Transverse colon (tissue), 4 donors: Measurements from ENCODE around the gene DOCK6. TPM values are rescaled to one million over a fixed set of nuclear protein-coding genes. Genes with fewer than 3 reads are reported as not detected.

Experiments used
- DNase-seq: peaks from one replicate; pipeline ENCODE4 v3.0.0-alpha.2; 2019
- H3K27ac ChIP-seq, 4 donors: fragments of 200-600 bp; sonication (generic); 2 replicates each; pipeline ENCODE4 v1.5.1; 2016 to 2018; ENCODE audit warnings: inconsistent platforms in 4 of 4
- H3K27me3 ChIP-seq: fragments of 200-600 bp; sonication (generic); 2 replicates; pipeline ENCODE4 v1.5.1; 2017; ENCODE audit warnings: inconsistent platforms
- H3K36me3 ChIP-seq, 4 donors: fragments of 200-600 bp; sonication (generic); 2 replicates each; pipeline ENCODE4 v1.5.1; 2017 to 2019; ENCODE audit warnings: inconsistent platforms in 4 of 4
- H3K4me1 ChIP-seq, 4 donors: fragments of 200-600 bp; sonication (generic); 2 replicates each; pipeline ENCODE4 v1.5.1; 2017 to 2020; ENCODE audit warnings: inconsistent platforms in 4 of 4
- H3K4me3 ChIP-seq, 4 donors: fragments of 200-600 bp; sonication (generic); 1 replicate in 1 of 4; 2 replicates in 3 of 4; pipeline versions ENCODE4 v1.5.1 to v1.6.1; 2017 to 2019; ENCODE audit warnings: inconsistent platforms in 4 of 4
- H3K9me3 ChIP-seq, 2 donors: fragments of 200-600 bp; sonication (generic); 2 replicates each; pipeline ENCODE4 v1.5.1; 2017 to 2019; ENCODE audit warnings: inconsistent platforms in 2 of 2
- CTCF ChIP-seq, 5 experiments: fragments of 200-600 bp in 3 of 5; fragments of 450-650 bp in 2 of 5; sonication (generic) in 3 of 5; IDR thresholded peaks; 1 replicate in 2 of 5; 2 replicates in 3 of 5; pipeline ENCODE4 v1.5.1; 2016 to 2017; ENCODE audit warnings: antibody characterized with exemption in 5 of 5, inconsistent platforms in 3 of 5, mild to moderate bottlenecking in 2 of 5, moderate library complexity in 1 of 5
- EP300 ChIP-seq: sonication (generic); formaldehyde crosslinking; IDR thresholded peaks from one replicate; pipeline ENCODE4 v1.6.1; 2017; ENCODE audit warnings: antibody characterized with exemption, low read depth
- POLR2A ChIP-seq: fragments of 450-650 bp; IDR thresholded peaks from one replicate; pipeline ENCODE4 v1.6.1; 2016; ENCODE audit warnings: antibody characterized with exemption, mild to moderate bottlenecking, moderate library complexity
- POLR2AphosphoS5 ChIP-seq, 3 donors: sonication (generic); formaldehyde crosslinking; IDR thresholded peaks; one replicate each; pipeline ENCODE4 v1.6.1; 2016; ENCODE audit warnings: antibody characterized with exemption in 3 of 3
- WGBS, 2 donors: methylation state at CpG; one replicate each; pipeline ENCODE4 v1.1.5; 2018; ENCODE audit warnings: low coverage in 1 of 2; 5-methylcytosine and 5-hydroxymethylcytosine counted together
- in situ Hi-C, 4 donors: fragments of 200-750 bp; cut with MboI; loops; one replicate each; pipeline versions ENCODE4 v1.15.0 to v1.15.1; 2017; ENCODE audit warnings: low sequenced_read_pairs in 3 of 4, low pct_ligation_motif_present in 1 of 4, low pct_unique_long_range_greater_than_20kb in 1 of 4
- intact Hi-C: fragments of 100-400 bp; cut with DNase I; formaldehyde crosslinking; loops from one replicate; pipeline ENCODE4 v1.15.1; 2023; ENCODE audit warnings: low total_unique reads
- total RNA-seq, 4 donors: library from RNA; depleted of rRNA; stranded (reverse); fragments of >200 nt; gene quantifications; one replicate each; pipeline ENCODE4 v1.1.0, GENCODE V29; 2016

Gene DOCK6
- total RNA-seq, 4 donors from 2014 or later = 66.4 to 268 (median 78.4) TPM

DNA sequence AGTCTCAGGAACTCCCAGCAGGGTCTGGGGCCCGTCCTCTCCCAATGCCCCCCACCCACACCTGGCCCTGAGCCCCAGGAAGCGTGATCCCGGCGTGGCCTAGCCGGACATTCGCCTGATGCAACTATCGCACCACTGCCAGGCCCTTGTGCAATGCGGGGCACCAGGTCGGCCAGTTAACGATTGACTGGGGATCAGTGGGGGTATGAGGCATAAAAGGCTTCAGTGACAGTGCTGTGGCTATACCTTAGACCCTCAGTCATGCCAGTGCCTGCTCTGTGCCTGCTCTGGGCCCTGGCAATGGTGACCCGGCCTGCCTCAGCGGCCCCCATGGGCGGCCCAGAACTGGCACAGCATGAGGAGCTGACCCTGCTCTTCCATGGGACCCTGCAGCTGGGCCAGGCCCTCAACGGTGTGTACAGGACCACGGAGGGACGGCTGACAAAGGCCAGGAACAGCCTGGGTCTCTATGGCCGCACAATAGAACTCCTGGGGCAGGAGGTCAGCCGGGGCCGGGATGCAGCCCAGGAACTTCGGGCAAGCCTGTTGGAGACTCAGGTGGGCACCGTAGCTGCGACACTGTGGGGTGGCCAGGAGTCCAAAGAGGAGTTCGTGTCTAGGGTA, 22.8 kb downstream of the DOCK6 start, which contains the start of gene ANGPTL8:
ANGPTL8 (plus strand) TSS at position 243 of the 624 bp plus-strand sequence; CDS start at position 262, 19 bp downstream.
- DNase-seq = no peak
- 90% methylated on average over 23 of the region's 23 CpGs; no CpG with 5 or more reads in 1 of the 2 donors for WGBS, 2 donors
- intact Hi-C loops = no loop called here

GRCh38 chr19:11238781-11239376, 23.4 kb downstream of the DOCK6 start:
- 88 to 100% methylated on average over 3 to 6 of the region's 6 CpGs for WGBS, 2 donors

More for the DNA sequence above, 22.8 kb downstream of the DOCK6 start, which contains the start of gene ANGPTL8:
- H3K27me3 ChIP-seq = no peaks in the 10 kb centered on the region
- TF ChIP-seq EP300 (no peak), POLR2A (no peak), POLR2AphosphoS5 (IDR thresholded peaks at IDR 0.05) (no peak)
- in situ Hi-C loops = no loop called here
- peaks cover 0 to 7% (median 6%) of the 10 kb centered on the region in 4 donors for H3K4me1 ChIP-seq
- peaks cover 0 to 3% (median 0%) of the 10 kb centered on the region in 4 donors for H3K36me3 ChIP-seq
- no peak within 1 kb of the TSS for H3K4me3 ChIP-seq
- H3K9me3 ChIP-seq = no peaks in the 10 kb centered on the region
- H3K27ac ChIP-seq = no peak within 1 kb of the TSS

GRCh38 chr19:11238041-11238440, 24.3 kb downstream of the DOCK6 start:
- intact Hi-C loops (no loop called here), in situ Hi-C loops (no loop called here)
- peaks cover 0 to 7% (median 0%) of the 10 kb centered on the region in 4 donors for H3K36me3 ChIP-seq
- no peaks in the 10 kb centered on the region for H3K27me3 ChIP-seq
- TF ChIP-seq POLR2AphosphoS5 (IDR thresholded peaks at IDR 0.05) (no peak), CTCF (IDR thresholded peaks at IDR 0.05) (no peak), EP300 (no peak), POLR2A (no peak)
- no peak overlapping the region for H3K27ac ChIP-seq
- no peak overlapping the region for H3K4me3 ChIP-seq
- 96 to 100% methylated on average over 1 to 11 of the region's 11 CpGs for WGBS, 2 donors
- DNase-seq = no peak
- no peaks in the 10 kb centered on the region for H3K4me1 ChIP-seq
- no peaks in the 10 kb centered on the region for H3K9me3 ChIP-seq

More at GRCh38 chr19:11238781-11239376, 23.4 kb downstream of the DOCK6 start:
- no peak for DNase-seq
- H3K27ac ChIP-seq = no peak overlapping the region
- H3K4me1 ChIP-seq = peaks cover 0 to 5% (median 5%) of the 10 kb centered on the region in 4 donors
- TF ChIP-seq POLR2AphosphoS5 (IDR thresholded peaks at IDR 0.05) = no peak
- no peaks in the 10 kb centered on the region for H3K9me3 ChIP-seq
- in situ Hi-C loops = no loop called here
- H3K36me3 ChIP-seq = peaks cover 0 to 3% (median 0%) of the 10 kb centered on the region in 4 donors
- intact Hi-C loops = no loop called here
- no peak overlapping the region for H3K4me3 ChIP-seq
- H3K27me3 ChIP-seq = no peaks in the 10 kb centered on the region

DNA sequence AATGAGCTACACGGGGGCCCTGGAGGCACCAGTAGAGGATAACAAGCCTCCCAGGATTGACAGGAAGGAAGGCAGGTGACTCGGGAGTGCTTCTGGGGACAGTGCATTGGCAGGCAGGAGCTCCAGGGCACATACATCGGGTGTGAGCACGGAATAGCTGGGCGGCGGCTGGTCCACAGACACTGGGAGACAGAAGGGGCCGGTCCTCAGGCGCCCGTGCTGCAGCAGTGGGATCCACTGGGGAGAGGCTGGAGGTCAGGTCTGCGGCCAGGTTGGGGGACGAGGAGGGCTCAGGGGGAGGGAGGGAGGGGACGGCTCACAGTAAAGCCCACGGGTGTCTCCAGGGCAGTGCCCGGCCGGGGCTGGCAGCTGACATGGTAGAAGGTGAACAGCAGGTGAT, 25.0 kb downstream of the DOCK6 start:
- intact Hi-C loops = no loop called here
- no peak overlapping the region for H3K4me3 ChIP-seq
- TF ChIP-seq EP300 = no peak
- no peak for TF ChIP-seq CTCF (IDR thresholded peaks at IDR 0.05)
- TF ChIP-seq POLR2A = no peak
- TF ChIP-seq POLR2AphosphoS5 (IDR thresholded peaks at IDR 0.05) = no peak
- no peaks in the 10 kb centered on the region for H3K4me1 ChIP-seq
- H3K9me3 ChIP-seq = no peaks in the 10 kb centered on the region
- peaks cover 0 to 9% (median 0%) of the 10 kb centered on the region in 4 donors for H3K36me3 ChIP-seq
- no peak overlapping the region for H3K27ac ChIP-seq
- WGBS, 2 donors = 85% methylated on average over 15 of the region's 15 CpGs; no CpG with 5 or more reads in 1 of the 2 donors
- H3K27me3 ChIP-seq = no peaks in the 10 kb centered on the region
- in situ Hi-C loops = no loop called here
- DNase-seq = no peak
